ENCODE results near the gene SPR.

The SPR gene

GRCh38 chr2:72933646-72934151 is 46.5 kb downstream of the SPR start:
- no peak for DNase-seq

- no peak for DNase-seq
These were observed 47.7 kb downstream of the SPR start for GRCh38 chr2:72934683-72935610.

GRCh38 chr2:72935611-72935957 is 48.4 kb downstream of the SPR start:
- DNase-seq = no peak

GRCh38 chr2:72936660-72937355 is 49.6 kb downstream of the SPR start:
- DNase-seq = no peak

- no peak for DNase-seq
These were observed 50.1 kb downstream of the SPR start for GRCh38 chr2:72937356-72937669.

GRCh38 chr2:72938455-72938854 is 51.2 kb downstream of the SPR start:
- DNase-seq = no peak

- no peak for DNase-seq
These were observed 53.2 kb downstream of the SPR start for GRCh38 chr2:72940361-72940760.

- no peak for DNase-seq
These were observed 53.6 kb downstream of the SPR start for GRCh38 chr2:72940786-72941185.

Measured in CD4-positive, alpha-beta T cell treated with Interleukin-10 for 1 hour (primary cell).